Measurements from ENCODE around the gene GATAD2B. TPM values are rescaled to one million over a fixed set of nuclear protein-coding genes. Genes with fewer than 3 reads are reported as not detected.

GATAD2B gene
- polyA plus RNA-seq, 1 experiment: 3.6 TPM

DNA sequence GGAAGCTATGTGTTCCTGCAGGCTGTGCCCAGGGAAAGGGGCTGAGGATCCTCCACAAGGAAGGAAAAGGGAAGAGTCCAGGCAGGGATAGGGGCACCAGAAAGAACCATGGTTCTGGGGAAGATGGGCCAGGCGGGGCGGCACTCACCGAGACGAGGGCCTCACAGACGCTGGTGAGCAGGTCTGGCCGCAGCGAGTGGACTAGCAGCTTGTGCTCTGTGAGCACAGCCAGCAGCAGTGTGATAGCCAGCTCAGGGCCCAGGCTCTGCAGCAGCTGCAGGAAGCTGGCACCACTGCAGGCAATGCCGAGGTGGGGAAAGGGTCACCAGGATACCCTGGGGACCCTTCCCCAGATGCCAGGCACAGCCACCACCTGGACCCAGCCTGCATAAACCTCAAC is 18.0 kb upstream of the GATAD2B start:
- no peaks in the 10 kb centered on the region for H3K27me3 ChIP-seq (ENCODE audit: control insufficient read depth, insufficient read depth, low read length)
- TF ChIP-seq, protein P1, sequence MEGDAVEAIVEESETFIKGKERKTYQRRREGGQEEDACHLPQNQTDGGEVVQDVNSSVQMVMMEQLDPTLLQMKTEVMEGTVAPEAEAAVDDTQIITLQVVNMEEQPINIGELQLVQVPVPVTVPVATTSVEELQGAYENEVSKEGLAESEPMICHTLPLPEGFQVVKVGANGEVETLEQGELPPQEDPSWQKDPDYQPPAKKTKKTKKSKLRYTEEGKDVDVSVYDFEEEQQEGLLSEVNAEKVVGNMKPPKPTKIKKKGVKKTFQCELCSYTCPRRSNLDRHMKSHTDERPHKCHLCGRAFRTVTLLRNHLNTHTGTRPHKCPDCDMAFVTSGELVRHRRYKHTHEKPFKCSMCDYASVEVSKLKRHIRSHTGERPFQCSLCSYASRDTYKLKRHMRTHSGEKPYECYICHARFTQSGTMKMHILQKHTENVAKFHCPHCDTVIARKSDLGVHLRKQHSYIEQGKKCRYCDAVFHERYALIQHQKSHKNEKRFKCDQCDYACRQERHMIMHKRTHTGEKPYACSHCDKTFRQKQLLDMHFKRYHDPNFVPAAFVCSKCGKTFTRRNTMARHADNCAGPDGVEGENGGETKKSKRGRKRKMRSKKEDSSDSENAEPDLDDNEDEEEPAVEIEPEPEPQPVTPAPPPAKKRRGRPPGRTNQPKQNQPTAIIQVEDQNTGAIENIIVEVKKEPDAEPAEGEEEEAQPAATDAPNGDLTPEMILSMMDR (IDR thresholded peaks at IDR 0.05; ENCODE audit: insufficient read depth, low read depth, low read length): no peak
- CTCF ChIA-PET: interaction anchor here (1.2 to 1.6 kb wide), 2 partner anchors 23 to 143 kb away, joined by 3 to 5 read pairs; partner anchors contain the start of gene SLC39A1
- POLR2A ChIA-PET: no interaction called here
- DNase-seq (ENCODE audit: low read depth): no peak
- H3K36me3 ChIP-seq (ENCODE audit: control insufficient read depth, insufficient read depth, low read length): peaks cover 27% of the 10 kb centered on the region
- H3K4me3 ChIP-seq (ENCODE audit: low read depth, low read length): no peak overlapping the region

DNA sequence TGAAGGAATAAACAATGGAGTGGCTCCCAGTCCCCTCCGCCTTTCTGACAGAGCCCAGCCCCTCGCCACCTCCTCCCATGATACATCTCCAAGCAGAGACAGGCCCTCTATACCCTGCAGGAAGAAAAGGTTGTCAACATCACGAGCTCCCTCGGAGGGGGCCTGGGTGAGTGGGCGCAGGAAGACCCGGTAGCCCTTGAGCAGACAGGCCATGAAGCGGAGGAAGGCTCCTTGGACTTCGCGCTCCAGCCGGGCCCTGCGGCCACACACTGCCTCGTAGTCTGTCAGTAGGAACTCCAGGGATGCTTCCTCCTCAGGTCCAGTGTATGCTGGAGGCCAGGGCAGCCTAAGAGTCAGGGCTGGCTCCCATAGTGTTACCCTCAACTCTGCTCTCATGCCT is 16.7 kb upstream of the GATAD2B start:
- peaks cover 32% of the 10 kb centered on the region for H3K36me3 ChIP-seq (ENCODE audit: control insufficient read depth, insufficient read depth, low read length)
- POLR2A ChIA-PET: no interaction called here
- DNase-seq (ENCODE audit: low read depth): no peak
- CTCF ChIA-PET: interaction anchor here (1.1 to 1.6 kb wide), 2 partner anchors 24 to 93 kb away, joined by 3 to 5 read pairs; partner anchors contain the start of gene SLC39A1
- H3K4me3 ChIP-seq (ENCODE audit: low read depth, low read length): no peak overlapping the region
- TF ChIP-seq, protein P1 (IDR thresholded peaks at IDR 0.05; ENCODE audit: insufficient read depth, low read depth, low read length): no peak
- H3K27me3 ChIP-seq (ENCODE audit: control insufficient read depth, insufficient read depth, low read length): no peaks in the 10 kb centered on the region

DNA sequence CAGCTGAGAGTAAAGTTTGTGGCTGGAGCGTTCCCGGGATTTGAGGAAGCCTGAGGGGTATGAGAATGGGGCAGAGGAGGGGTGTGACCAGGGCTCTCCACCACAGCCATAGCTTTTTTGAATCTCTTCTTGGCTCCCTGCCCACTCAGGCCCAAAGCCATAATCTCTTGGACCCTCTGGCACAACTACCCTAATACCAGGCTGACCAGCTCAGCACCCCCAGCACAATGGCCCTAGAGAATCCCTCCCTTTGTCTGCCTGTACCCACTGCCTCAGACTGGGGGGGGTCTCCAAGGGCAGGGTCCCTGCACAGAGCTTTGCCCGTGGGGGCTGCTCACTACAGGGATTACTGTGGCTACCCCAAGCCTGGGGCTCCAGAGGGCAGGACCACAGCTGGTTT is 16.2 kb upstream of the GATAD2B start:
- DNase-seq (ENCODE audit: low read depth): no peak
- TF ChIP-seq, protein P1 (IDR thresholded peaks at IDR 0.05; ENCODE audit: insufficient read depth, low read depth, low read length): no peak
- Histone ChIP-seq H3K4me3 (ENCODE audit: low read depth, low read length) (no peak overlapping the region), H3K36me3 (ENCODE audit: control insufficient read depth, insufficient read depth, low read length) (peaks cover 33% of the 10 kb centered on the region), H3K27me3 (ENCODE audit: control insufficient read depth, insufficient read depth, low read length) (no peaks in the 10 kb centered on the region)
- ChIA-PET CTCF (interaction anchor here (0.5 to 1.1 kb wide), 2 partner anchors 40 to 93 kb away, joined by 3 to 4 read pairs; no protein-coding TSS in a partner anchor), POLR2A (no interaction called here)

DNA sequence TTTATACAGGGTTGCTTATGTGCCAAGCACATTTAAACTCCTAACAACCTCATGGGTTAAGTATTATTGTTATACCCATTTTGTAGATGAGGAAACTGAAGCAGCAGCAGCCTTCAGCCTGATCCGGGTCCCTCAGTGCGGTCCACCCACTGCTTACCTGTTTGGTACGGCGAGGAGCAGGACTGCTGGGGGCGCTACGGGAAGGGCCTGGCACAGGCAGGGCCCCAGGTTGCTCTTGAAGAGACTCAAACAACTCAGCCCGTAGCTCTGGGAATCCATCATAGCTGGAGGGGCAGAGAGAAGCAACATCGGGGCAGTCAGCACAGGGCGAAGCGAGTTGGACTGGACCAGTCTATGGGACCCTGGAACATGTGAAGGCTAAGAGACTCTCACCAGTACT is 14.6 kb upstream of the GATAD2B start:
- no peaks in the 10 kb centered on the region for H3K27me3 ChIP-seq (ENCODE audit: control insufficient read depth, insufficient read depth, low read length)
- TF ChIP-seq, protein P1 (IDR thresholded peaks at IDR 0.05; ENCODE audit: insufficient read depth, low read depth, low read length): no peak
- ChIA-PET CTCF (interaction anchor here (0.7 kb wide), 1 partner anchor 9 kb away, joined by 3 read pairs; no protein-coding TSS in a partner anchor), POLR2A (no interaction called here)
- no peak for DNase-seq (ENCODE audit: low read depth)
- peaks cover 45% of the 10 kb centered on the region for H3K36me3 ChIP-seq (ENCODE audit: control insufficient read depth, insufficient read depth, low read length)
- no peak overlapping the region for H3K4me3 ChIP-seq (ENCODE audit: low read depth, low read length)

DNA sequence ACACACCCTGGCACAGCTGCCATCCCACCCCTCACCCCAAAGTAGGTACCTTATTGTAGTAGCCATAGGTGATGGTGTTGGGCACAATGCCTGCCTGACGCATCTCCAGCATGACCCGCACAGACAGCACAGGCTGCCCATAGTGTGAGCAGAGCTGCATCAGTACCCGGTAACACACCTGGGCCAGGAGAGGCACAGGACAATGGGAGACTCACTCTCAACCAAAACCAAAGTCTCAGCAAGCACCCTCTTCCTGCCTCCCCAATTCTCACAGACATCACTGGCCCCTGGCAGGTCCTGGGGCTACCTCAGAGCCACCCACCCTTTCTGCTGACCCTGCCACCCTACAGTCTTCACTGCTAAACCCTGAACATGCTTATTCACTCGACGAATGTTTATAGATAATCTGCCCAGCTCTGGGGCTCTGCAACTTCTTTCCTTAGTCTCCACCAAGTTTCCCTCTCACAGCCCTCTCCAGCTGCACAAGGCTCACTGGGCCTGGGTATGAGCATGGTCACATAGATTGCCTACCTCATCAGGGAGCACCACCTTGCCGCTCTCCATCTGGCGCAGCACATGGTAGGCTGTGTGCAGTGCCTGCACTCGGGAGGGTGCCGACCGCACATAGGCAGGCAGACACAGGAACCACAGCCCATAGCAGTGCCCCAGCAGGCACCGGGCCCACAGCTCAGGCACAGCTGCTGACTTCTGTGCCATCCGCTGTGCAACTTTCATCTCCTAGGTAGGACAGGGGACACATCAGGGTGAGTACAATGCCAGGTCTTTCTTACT is 13.4 kb upstream of the GATAD2B start:
- no peaks in the 10 kb centered on the region for H3K27me3 ChIP-seq (ENCODE audit: control insufficient read depth, insufficient read depth, low read length)
- POLR2A ChIA-PET: no interaction called here
- CTCF ChIA-PET: no interaction called here
- TF ChIP-seq, protein P1 (IDR thresholded peaks at IDR 0.05; ENCODE audit: insufficient read depth, low read depth, low read length): no peak
- peaks cover 45% of the 10 kb centered on the region for H3K36me3 ChIP-seq (ENCODE audit: control insufficient read depth, insufficient read depth, low read length)
- DNase-seq (ENCODE audit: low read depth): no peak
- no peak overlapping the region for H3K4me3 ChIP-seq (ENCODE audit: low read depth, low read length)

All from BJ (cell line).